Mucosa of rectum (tissue), 2 donors: Measurements from ENCODE around the gene POU2AF1.
"Not testable (repeated sequence)": the region's sequence is repeated elsewhere in the genome, so short reads cannot be mapped to it uniquely, and the experiment has no call there.

Experiments
- H3K27ac ChIP-seq, 2 donors: one replicate each; pipeline ENCODE4 v1.7.0; 2013; ENCODE audit warnings: inconsistent platforms in 2 of 2, low read depth in 2 of 2, low read length in 2 of 2
- H3K27me3 ChIP-seq, 2 donors: one replicate each; pipeline ENCODE4 v1.7.0; 2013; ENCODE audit warnings: low read length in 2 of 2; ENCODE audit not compliant: control insufficient read depth in 2 of 2, insufficient read depth in 2 of 2
- H3K36me3 ChIP-seq, 2 donors: one replicate each; pipeline ENCODE4 v1.7.0; 2013; ENCODE audit warnings: low read length in 2 of 2; ENCODE audit not compliant: control insufficient read depth in 2 of 2, insufficient read depth in 2 of 2
- H3K4me1 ChIP-seq, 2 donors: one replicate each; pipeline ENCODE4 v1.7.0; 2013; ENCODE audit warnings: low read length in 2 of 2, mild to moderate bottlenecking in 1 of 2; ENCODE audit not compliant: control insufficient read depth in 2 of 2, insufficient read depth in 2 of 2
- H3K4me3 ChIP-seq, 2 donors: one replicate each; pipeline ENCODE4 v1.7.0; 2013; ENCODE audit warnings: low read length in 2 of 2
- H3K9ac ChIP-seq, 2 donors: one replicate each; pipeline ENCODE4 v1.7.0; 2013; ENCODE audit warnings: low read length in 2 of 2, low read depth in 1 of 2, mild to moderate bottlenecking in 1 of 2
- H3K9me3 ChIP-seq, 2 donors: one replicate each; pipeline ENCODE4 v1.7.0; 2013; ENCODE audit warnings: low read length in 2 of 2; ENCODE audit not compliant: control insufficient read depth in 2 of 2
- donor health status: healthy.
- donor health status: Normal muscosa, but diverticular disease.

POU2AF1 gene

DNA sequence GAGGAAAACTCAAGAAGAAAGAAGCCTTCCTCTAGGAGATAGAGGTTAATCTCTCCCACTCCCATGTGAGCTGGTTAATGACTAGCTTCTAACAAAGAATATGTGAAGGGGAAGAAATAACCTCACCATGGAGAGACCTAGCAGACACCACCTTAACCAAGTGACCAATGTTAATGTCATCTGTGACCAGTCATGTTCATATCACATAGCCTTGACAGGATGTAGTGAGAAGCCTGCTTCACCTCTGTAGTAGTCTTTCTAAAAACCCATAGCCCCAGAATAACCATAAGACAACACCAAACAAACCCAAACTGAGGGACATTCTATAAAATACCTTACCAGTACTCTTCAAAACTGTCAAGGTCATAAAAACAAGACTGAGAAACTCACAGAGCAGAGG, 21.5 kb upstream of the POU2AF1 start:
- no peak overlapping the region for H3K4me3 ChIP-seq
- H3K36me3 ChIP-seq = no peaks in the 10 kb centered on the region
- H3K27ac ChIP-seq = no peak overlapping the region
- H3K4me1 ChIP-seq = no peaks in the 10 kb centered on the region
- H3K27me3 ChIP-seq = no peaks in the 10 kb centered on the region
- no peak overlapping the region for H3K9ac ChIP-seq
- no peaks in the 10 kb centered on the region for H3K9me3 ChIP-seq

DNA sequence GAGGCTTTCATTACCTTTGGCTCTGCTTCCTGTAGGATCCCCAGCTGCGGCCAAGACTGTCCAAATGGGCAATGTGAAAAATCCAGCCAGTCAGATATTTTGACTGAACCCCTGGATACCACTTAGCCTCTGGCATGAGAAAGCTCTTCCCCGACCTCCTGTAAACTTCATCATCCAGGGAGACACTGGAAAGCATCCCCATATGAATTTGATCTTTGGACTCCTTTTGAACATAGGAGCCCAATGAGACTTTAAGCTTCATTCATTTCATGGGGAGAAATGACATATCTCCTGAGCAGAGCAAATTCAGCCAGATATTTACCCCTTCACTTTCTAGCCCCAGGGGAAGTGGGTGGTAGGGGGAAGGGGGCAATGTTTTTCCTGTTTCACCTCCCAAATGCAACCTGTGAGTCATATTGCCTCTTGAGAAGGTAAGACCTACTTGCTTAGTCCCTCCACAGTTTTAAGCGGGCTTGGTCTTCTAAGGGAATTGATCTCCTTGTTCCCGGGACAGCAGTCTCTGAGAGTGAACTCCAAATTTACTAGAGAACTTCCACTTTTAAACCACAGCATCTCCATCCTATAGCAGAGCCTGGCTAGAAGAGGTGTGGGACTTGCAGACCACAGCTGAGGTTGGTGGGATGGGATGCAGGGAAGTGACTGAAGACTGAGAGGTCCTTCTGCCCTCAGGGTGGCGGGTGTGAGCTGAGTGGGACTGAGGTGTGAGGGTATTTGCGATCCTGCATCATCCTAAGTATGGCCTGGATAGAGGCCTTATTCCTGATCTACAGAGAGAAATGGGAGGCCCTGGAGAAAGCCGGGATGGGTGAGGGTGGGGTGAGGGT, 20.3 kb upstream of the POU2AF1 start:
- Histone ChIP-seq H3K36me3 (no peaks in the 10 kb centered on the region), H3K9me3 (no peaks in the 10 kb centered on the region), H3K27me3 (no peaks in the 10 kb centered on the region), H3K27ac (no peak overlapping the region), H3K4me3 (no peak overlapping the region), H3K4me1 (no peaks in the 10 kb centered on the region), H3K9ac (no peak overlapping the region)

DNA sequence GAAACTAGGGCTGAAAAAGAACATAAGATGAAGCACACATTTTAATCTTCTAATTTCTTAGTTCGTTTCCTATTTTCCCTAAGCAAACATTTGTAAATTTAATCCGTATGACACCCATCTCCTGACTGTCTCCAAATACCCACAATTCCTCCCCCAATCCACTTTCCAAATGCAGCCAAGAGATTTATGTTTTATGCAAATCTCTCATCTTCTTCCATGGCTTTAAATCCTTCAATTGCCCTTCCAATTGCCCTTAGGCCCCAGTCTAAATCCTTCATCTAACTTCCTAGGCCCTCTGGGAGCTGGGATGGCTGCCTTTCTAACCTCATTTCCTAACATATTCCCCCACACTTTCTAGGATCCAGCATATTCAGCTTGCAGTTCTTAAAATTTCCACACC, 18.0 kb upstream of the POU2AF1 start:
- Histone ChIP-seq H3K27me3 (no peaks in the 10 kb centered on the region), H3K4me1 (no peaks in the 10 kb centered on the region), H3K27ac (no peak overlapping the region), H3K9ac (no peak overlapping the region), H3K9me3 (no peaks in the 10 kb centered on the region), H3K4me3 (no peak overlapping the region), H3K36me3 (no peaks in the 10 kb centered on the region)

DNA sequence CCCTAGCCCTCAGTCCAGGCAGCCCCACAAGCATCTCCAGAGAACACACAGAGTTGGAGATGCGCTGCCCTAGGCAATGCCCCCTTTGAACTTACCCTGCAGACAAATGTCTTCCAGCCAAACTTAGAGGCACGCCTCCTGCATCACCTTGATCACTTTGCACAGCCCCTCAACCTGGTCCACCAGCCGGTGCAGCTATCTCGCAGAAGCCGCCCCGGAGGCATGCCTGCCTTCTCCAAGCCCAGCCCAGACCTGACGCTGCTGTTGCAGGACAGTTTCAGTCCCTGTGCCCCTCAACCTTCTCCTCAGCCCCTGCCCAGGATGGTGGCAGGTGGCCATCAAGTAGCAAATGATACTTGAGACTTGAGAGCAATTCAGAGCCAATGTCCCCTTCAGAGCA, 16.7 kb upstream of the POU2AF1 start:
- Histone ChIP-seq H3K9ac (no peak overlapping the region), H3K27me3 (no peaks in the 10 kb centered on the region), H3K36me3 (no peaks in the 10 kb centered on the region), H3K9me3 (no peaks in the 10 kb centered on the region), H3K4me3 (no peak overlapping the region), H3K4me1 (no peaks in the 10 kb centered on the region), H3K27ac (no peak overlapping the region)

DNA sequence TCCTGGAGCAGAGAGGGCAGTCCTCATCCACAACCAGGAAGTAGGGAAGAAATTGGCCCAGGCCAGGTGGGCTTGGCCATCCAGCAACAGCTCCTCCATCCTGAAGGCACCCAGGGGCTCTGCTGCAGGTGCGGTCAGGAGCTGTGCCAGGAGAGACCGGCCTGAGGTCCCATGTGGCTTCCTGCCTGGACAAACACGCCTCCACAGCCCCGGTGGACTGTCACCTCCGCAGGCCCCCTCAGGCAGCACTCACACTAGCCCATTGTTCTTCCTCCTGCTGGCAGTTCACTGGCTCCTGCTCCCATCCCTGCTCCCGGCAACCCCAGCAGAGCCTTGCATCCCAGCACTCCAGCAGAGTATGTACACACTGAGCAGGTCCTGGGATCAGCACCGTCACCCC, 16.0 kb upstream of the POU2AF1 start:
- no peaks in the 10 kb centered on the region for H3K36me3 ChIP-seq
- H3K27ac ChIP-seq = no peak overlapping the region
- H3K4me3 ChIP-seq = no peak overlapping the region
- no peaks in the 10 kb centered on the region for H3K27me3 ChIP-seq
- no peaks in the 10 kb centered on the region for H3K9me3 ChIP-seq
- no peak overlapping the region for H3K9ac ChIP-seq
- H3K4me1 ChIP-seq = no peaks in the 10 kb centered on the region

- H3K36me3 ChIP-seq, H3K4me3 ChIP-seq, H3K9me3 ChIP-seq, H3K4me1 ChIP-seq, H3K27me3 ChIP-seq, H3K27ac ChIP-seq, H3K9ac ChIP-seq: not testable (repeated sequence)
These were observed 15.1 kb upstream of the POU2AF1 start for GRCh38 chr11:111394147-111394546.

- Histone ChIP-seq H3K27me3 (no peaks in the 10 kb centered on the region), H3K36me3 (no peaks in the 10 kb centered on the region), H3K9me3 (no peaks in the 10 kb centered on the region), H3K9ac (no peak overlapping the region), H3K27ac (no peak overlapping the region), H3K4me1 (peaks cover 2 to 7% of the 10 kb centered on the region in 2 donors), H3K4me3 (no peak overlapping the region)
These were observed 14.5 kb upstream of the POU2AF1 start for GRCh38 chr11:111393585-111393984.

DNA sequence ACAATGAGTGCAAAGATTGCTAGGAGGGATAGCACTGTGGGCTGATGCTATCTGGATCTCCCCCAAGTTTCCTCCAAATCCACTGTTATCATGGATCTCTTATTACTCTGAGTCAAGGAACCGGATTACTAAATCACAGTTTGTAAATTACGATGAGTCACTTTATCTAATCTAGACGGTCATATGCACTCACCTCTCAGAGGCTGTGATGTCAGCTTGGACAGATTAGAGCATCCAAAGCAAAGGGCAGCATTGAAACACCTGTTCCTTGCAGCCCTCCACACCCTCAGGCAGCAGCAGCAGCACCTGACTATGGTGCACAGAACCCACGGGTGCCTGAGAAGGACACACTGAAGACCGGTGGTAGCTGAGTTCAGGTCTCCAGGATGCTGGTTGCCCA, 14.0 kb upstream of the POU2AF1 start:
- no peaks in the 10 kb centered on the region for H3K27me3 ChIP-seq
- H3K27ac ChIP-seq = no peak overlapping the region

GRCh38 chr11:111392552-111392951, 13.5 kb upstream of the POU2AF1 start:
- Histone ChIP-seq H3K4me3 (no peak overlapping the region), H3K9ac (no peak overlapping the region), H3K9me3 (no peaks in the 10 kb centered on the region), H3K27ac (no peak overlapping the region), H3K27me3 (no peaks in the 10 kb centered on the region), H3K36me3 (no peaks in the 10 kb centered on the region), H3K4me1 (peaks cover 4 to 9% of the 10 kb centered on the region in 2 donors)

More for the DNA sequence above, 14.0 kb upstream of the POU2AF1 start:
- H3K4me1 ChIP-seq = peaks cover 4 to 7% of the 10 kb centered on the region in 2 donors
- no peak overlapping the region for H3K4me3 ChIP-seq
- H3K9ac ChIP-seq = no peak overlapping the region
- H3K36me3 ChIP-seq = no peaks in the 10 kb centered on the region
- H3K9me3 ChIP-seq = no peaks in the 10 kb centered on the region

DNA sequence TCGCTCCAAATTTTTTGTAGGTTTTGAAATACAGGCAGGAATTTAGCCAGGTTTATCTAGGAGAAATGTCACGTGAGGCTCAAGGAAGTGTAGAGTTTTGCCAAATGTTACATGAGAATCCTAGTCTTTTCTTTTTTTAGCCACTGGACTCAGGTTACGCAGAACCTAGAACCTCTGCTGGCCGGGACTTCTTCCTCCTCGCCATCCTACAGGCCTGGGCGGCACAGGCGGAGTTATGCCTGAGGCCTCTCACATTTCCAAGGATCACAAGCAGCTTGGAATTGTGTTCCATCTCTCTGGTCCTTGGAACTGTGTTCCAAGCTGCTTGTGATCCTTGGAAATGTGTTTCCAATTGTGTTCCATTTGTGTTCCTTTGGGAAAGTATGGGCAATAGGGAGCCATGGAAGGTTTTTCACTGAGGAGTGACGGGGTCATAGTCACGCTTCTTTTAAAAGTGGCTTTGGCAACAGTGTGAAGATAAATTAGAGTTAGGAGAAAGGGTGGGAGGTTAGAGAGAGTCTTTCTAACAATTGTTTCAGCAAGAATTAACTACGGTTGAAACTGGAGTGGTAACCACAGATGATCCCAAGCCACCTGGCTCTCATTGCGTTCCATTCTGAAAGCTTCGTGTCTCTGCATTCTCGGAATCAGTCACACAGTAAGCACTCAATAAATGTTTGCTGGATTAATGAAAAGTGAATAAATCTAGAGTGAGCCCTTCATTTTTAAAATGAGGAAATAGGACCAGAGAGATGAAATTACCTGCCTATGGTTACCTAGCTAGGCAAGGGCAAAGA, 12.5 kb upstream of the POU2AF1 start:
- Histone ChIP-seq H3K36me3 (no peaks in the 10 kb centered on the region), H3K27ac (no peak overlapping the region), H3K9me3 (no peaks in the 10 kb centered on the region), H3K27me3 (no peaks in the 10 kb centered on the region), H3K4me3 (no peak overlapping the region), H3K4me1 (peaks cover 9 to 18% of the 10 kb centered on the region in 2 donors), H3K9ac (no peak overlapping the region)
